Transverse colon (tissue), 4 donors: ENCODE results near the gene RPS6KA5. TPM values are rescaled to one million over a fixed set of nuclear protein-coding genes. Genes with fewer than 3 reads are reported as not detected.
A peak's percentile ranks its signal among the peaks of the same experiment; 100 is the strongest.
"Not testable (repeated sequence)": the region's sequence is repeated elsewhere in the genome, so short reads cannot be mapped to it uniquely, and the experiment has no call there.

Experiments used
- DNase-seq: peaks from one replicate; pipeline ENCODE4 v3.0.0-alpha.2; 2019
- H3K27ac ChIP-seq, 4 donors: fragments of 200-600 bp; sonication (generic); 2 replicates each; pipeline ENCODE4 v1.5.1; 2016 to 2018; ENCODE audit warnings: inconsistent platforms in 4 of 4
- H3K27me3 ChIP-seq: fragments of 200-600 bp; sonication (generic); 2 replicates; pipeline ENCODE4 v1.5.1; 2017; ENCODE audit warnings: inconsistent platforms
- H3K36me3 ChIP-seq, 4 donors: fragments of 200-600 bp; sonication (generic); 2 replicates each; pipeline ENCODE4 v1.5.1; 2017 to 2019; ENCODE audit warnings: inconsistent platforms in 4 of 4
- H3K4me1 ChIP-seq, 4 donors: fragments of 200-600 bp; sonication (generic); 2 replicates each; pipeline ENCODE4 v1.5.1; 2017 to 2020; ENCODE audit warnings: inconsistent platforms in 4 of 4
- H3K4me3 ChIP-seq, 4 donors: fragments of 200-600 bp; sonication (generic); 1 replicate in 1 of 4; 2 replicates in 3 of 4; pipeline versions ENCODE4 v1.5.1 to v1.6.1; 2017 to 2019; ENCODE audit warnings: inconsistent platforms in 4 of 4
- H3K9me3 ChIP-seq, 2 donors: fragments of 200-600 bp; sonication (generic); 2 replicates each; pipeline ENCODE4 v1.5.1; 2017 to 2019; ENCODE audit warnings: inconsistent platforms in 2 of 2
- CTCF ChIP-seq, 5 experiments: fragments of 200-600 bp in 3 of 5; fragments of 450-650 bp in 2 of 5; sonication (generic) in 3 of 5; IDR thresholded peaks; 1 replicate in 2 of 5; 2 replicates in 3 of 5; pipeline ENCODE4 v1.5.1; 2016 to 2017; ENCODE audit warnings: antibody characterized with exemption in 5 of 5, inconsistent platforms in 3 of 5, mild to moderate bottlenecking in 2 of 5, moderate library complexity in 1 of 5
- EP300 ChIP-seq: sonication (generic); formaldehyde crosslinking; IDR thresholded peaks from one replicate; pipeline ENCODE4 v1.6.1; 2017; ENCODE audit warnings: antibody characterized with exemption, low read depth
- POLR2A ChIP-seq: fragments of 450-650 bp; IDR thresholded peaks from one replicate; pipeline ENCODE4 v1.6.1; 2016; ENCODE audit warnings: antibody characterized with exemption, mild to moderate bottlenecking, moderate library complexity
- POLR2AphosphoS5 ChIP-seq, 3 donors: sonication (generic); formaldehyde crosslinking; IDR thresholded peaks; one replicate each; pipeline ENCODE4 v1.6.1; 2016; ENCODE audit warnings: antibody characterized with exemption in 3 of 3
- WGBS, 2 donors: methylation state at CpG; one replicate each; pipeline ENCODE4 v1.1.5; 2018; ENCODE audit warnings: low coverage in 1 of 2; 5-methylcytosine and 5-hydroxymethylcytosine counted together
- in situ Hi-C, 4 donors: fragments of 200-750 bp; cut with MboI; loops; one replicate each; pipeline versions ENCODE4 v1.15.0 to v1.15.1; 2017; ENCODE audit warnings: low sequenced_read_pairs in 3 of 4, low pct_ligation_motif_present in 1 of 4, low pct_unique_long_range_greater_than_20kb in 1 of 4
- intact Hi-C: fragments of 100-400 bp; cut with DNase I; formaldehyde crosslinking; loops from one replicate; pipeline ENCODE4 v1.15.1; 2023; ENCODE audit warnings: low total_unique reads
- total RNA-seq, 4 donors: library from RNA; depleted of rRNA; stranded (reverse); fragments of >200 nt; gene quantifications; one replicate each; pipeline ENCODE4 v1.1.0, GENCODE V29; 2016

RPS6KA5 gene
- total RNA-seq, 4 donors from 2014 or later, result 7.5 to 32.8 (median 28.0) TPM

- H3K9me3 ChIP-seq, H3K36me3 ChIP-seq, intact Hi-C loops, H3K27me3 ChIP-seq, H3K4me3 ChIP-seq, in situ Hi-C loops: not testable (repeated sequence)
- WGBS, 2 donors, result 51% methylated on average over 5 of the region's 5 CpGs; no CpG with 5 or more reads in 1 of the 2 donors
- Histone ChIP-seq H3K27ac (peak overlapping the region; percentile 83 to 86 (median 84)), H3K4me1 (peaks cover 12 to 50% (median 37%) of the 10 kb centered on the region in 4 donors)
- peak; percentile 56 for DNase-seq
- peak in 1 of 3 donors; percentile 11 for TF ChIP-seq POLR2AphosphoS5 (IDR thresholded peaks at IDR 0.05)
These were observed 27.0 kb upstream of the RPS6KA5 start for GRCh38 chr14:91087470-91087869.

- 58% methylated on average over 2 of the region's 2 CpGs; no CpG with 5 or more reads in 1 of the 2 donors for whole genome bisulfite sequencing, 2 donors
- no peak for DNase-seq
- peaks cover 8 to 40% (median 30%) of the 10 kb centered on the region in 4 donors for H3K4me1 ChIP-seq
- no peaks in the 10 kb centered on the region for H3K27me3 ChIP-seq
- no peaks in the 10 kb centered on the region for H3K36me3 ChIP-seq
- TF ChIP-seq EP300 (no peak), CTCF (IDR thresholded peaks at IDR 0.05) (no peak), POLR2A (no peak), POLR2AphosphoS5 (IDR thresholded peaks at IDR 0.05) (no peak)
- H3K9me3 ChIP-seq, result no peaks in the 10 kb centered on the region
- intact Hi-C loops (no loop called here), in situ Hi-C loops (no loop called here)
- H3K27ac ChIP-seq, result no peak overlapping the region
- H3K4me3 ChIP-seq, result no peak overlapping the region
These were observed 24.1 kb upstream of the RPS6KA5 start for GRCh38 chr14:91084516-91084915.

DNA sequence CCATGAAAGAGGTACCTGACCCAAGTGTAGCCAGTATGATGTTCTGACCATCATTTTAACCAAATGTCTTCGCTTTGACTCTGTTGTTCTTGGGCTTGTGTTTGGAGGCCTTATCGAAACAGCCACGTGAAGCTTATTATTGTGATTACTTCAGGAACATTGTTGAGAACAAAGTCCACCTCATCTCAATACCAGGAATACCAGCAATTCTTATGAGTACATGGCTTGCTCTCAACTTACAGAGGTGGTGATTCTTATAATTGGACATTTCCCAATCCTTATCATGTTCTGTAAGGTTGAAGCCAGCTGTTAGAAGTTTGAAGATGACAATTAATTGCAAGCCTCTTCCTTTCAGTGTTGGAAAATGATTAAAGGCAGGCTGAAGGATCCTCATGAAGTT is 21.8 kb upstream of the RPS6KA5 start:
- intact Hi-C loops (no loop called here), in situ Hi-C loops (no loop called here)
- Histone ChIP-seq H3K27ac (peak overlapping the region in 3 of 4 donors; percentile 19 to 26 (median 25)), H3K27me3 (no peaks in the 10 kb centered on the region), H3K4me1 (peaks cover 0 to 21% (median 14%) of the 10 kb centered on the region in 4 donors), H3K4me3 (no peak overlapping the region), H3K9me3 (no peaks in the 10 kb centered on the region), H3K36me3 (no peaks in the 10 kb centered on the region)
- DNase-seq, result no peak
- TF ChIP-seq POLR2A (no peak), EP300 (no peak), CTCF (IDR thresholded peaks at IDR 0.05) (no peak), POLR2AphosphoS5 (IDR thresholded peaks at IDR 0.05) (no peak)
- 39 to 79% methylated on average over 3 of the region's 3 CpGs for whole genome bisulfite sequencing, 2 donors

- WGBS, 2 donors, result 89 to 94% methylated on average over 6 of the region's 6 CpGs
- DNase-seq, result no peak
- in situ Hi-C loops, result no loop called here
- no peaks in the 10 kb centered on the region for H3K36me3 ChIP-seq
- TF ChIP-seq EP300 (no peak), CTCF (IDR thresholded peaks at IDR 0.05) (no peak), POLR2AphosphoS5 (IDR thresholded peaks at IDR 0.05) (no peak), POLR2A (no peak)
- H3K27ac ChIP-seq, result no peak overlapping the region
- H3K9me3 ChIP-seq, result no peaks in the 10 kb centered on the region
- peaks cover 0 to 20% (median 5%) of the 10 kb centered on the region in 4 donors for H3K4me1 ChIP-seq
- no peak overlapping the region for H3K4me3 ChIP-seq
- H3K27me3 ChIP-seq, result no peaks in the 10 kb centered on the region
- intact Hi-C loops, result no loop called here
These were observed 19.6 kb upstream of the RPS6KA5 start for GRCh38 chr14:91080071-91080470.
